ENCODE results near the gene PRKN.

The PRKN gene

GRCh38 chr6:162179196-162179951, 548.2 kb downstream of the PRKN start:
- Histone ChIP-seq H3K4me3 (ENCODE audit: low read length) (no peak overlapping the region), H3K9me2 (replicated peaks; ENCODE audit: insufficient read depth, low read length) (no peaks in the 10 kb centered on the region), H3F3A (ENCODE audit: insufficient read depth, low read length) (no peaks in the 10 kb centered on the region), H3K27me3 (replicated peaks; ENCODE audit: insufficient read depth, low read length) (no peaks in the 10 kb centered on the region), H4K20me1 (ENCODE audit: insufficient read depth, low read length) (no peaks in the 10 kb centered on the region), H3K27ac (ENCODE audit: low read length) (no peak overlapping the region), H3K9me3 (replicated peaks; ENCODE audit: insufficient read depth, low read length) (no peaks in the 10 kb centered on the region), H3K36me3 (replicated peaks; ENCODE audit: insufficient read depth, low read length) (no peaks in the 10 kb centered on the region), H3K4me1 (ENCODE audit: low read length) (0 out of 2 replicates have a peak, but pooled peaks cover 4% of the 10 kb centered on the region), H2AFZ (ENCODE audit: low read length) (no peak overlapping the region), H3K4me2 (ENCODE audit: low read depth, low read length) (no peak overlapping the region), H3K79me2 (ENCODE audit: low read length) (no peaks in the 10 kb centered on the region), H3K9ac (ENCODE audit: low read length) (no peak overlapping the region)
- no peak for DNase-seq
- TF ChIP-seq EZH2phosphoT487 (IDR thresholded peaks at IDR 0.05; ENCODE audit: low read length) (no peak), CTCF (IDR thresholded peaks at IDR 0.05; ENCODE audit: low read length) (no peak)

GRCh38 chr6:162178666-162179065, 548.9 kb downstream of the PRKN start:
- no peak overlapping the region for H3K4me2 ChIP-seq (ENCODE audit: low read depth, low read length)

GRCh38 chr6:162178266-162178665, 549.3 kb downstream of the PRKN start:
- 0 out of 2 replicates have a peak, but pooled peaks cover 4% of the 10 kb centered on the region for H3K4me1 ChIP-seq (ENCODE audit: low read length)
- no peak for DNase-seq

More at GRCh38 chr6:162178666-162179065, 548.9 kb downstream of the PRKN start:
- no peaks in the 10 kb centered on the region for H4K20me1 ChIP-seq (ENCODE audit: insufficient read depth, low read length)
- H2AFZ ChIP-seq (ENCODE audit: low read length): no peak overlapping the region
- no peak overlapping the region for H3K4me3 ChIP-seq (ENCODE audit: low read length)
- H3K4me1 ChIP-seq (ENCODE audit: low read length): 0 out of 2 replicates have a peak, but pooled peaks cover 4% of the 10 kb centered on the region
- no peak overlapping the region for H3K27ac ChIP-seq (ENCODE audit: low read length)
- DNase-seq: peak; percentile 9
- H3F3A ChIP-seq (ENCODE audit: insufficient read depth, low read length): no peaks in the 10 kb centered on the region
- H3K27me3 ChIP-seq (replicated peaks; ENCODE audit: insufficient read depth, low read length): no peaks in the 10 kb centered on the region
- H3K9me3 ChIP-seq (replicated peaks; ENCODE audit: insufficient read depth, low read length): no peaks in the 10 kb centered on the region
- H3K9me2 ChIP-seq (replicated peaks; ENCODE audit: insufficient read depth, low read length): no peaks in the 10 kb centered on the region
- no peaks in the 10 kb centered on the region for H3K36me3 ChIP-seq (replicated peaks; ENCODE audit: insufficient read depth, low read length)
- H3K9ac ChIP-seq (ENCODE audit: low read length): no peak overlapping the region
- TF ChIP-seq CTCF (IDR thresholded peaks at IDR 0.05; ENCODE audit: low read length): no peak
- TF ChIP-seq EZH2phosphoT487 (IDR thresholded peaks at IDR 0.05; ENCODE audit: low read length): no peak
- no peak for TF ChIP-seq EZH2 (optimal IDR thresholded peaks at IDR 0.05; ENCODE audit: low read depth, low read length)
- no peaks in the 10 kb centered on the region for H3K79me2 ChIP-seq (ENCODE audit: low read length)

More at GRCh38 chr6:162178266-162178665, 549.3 kb downstream of the PRKN start:
- no peak overlapping the region for H3K27ac ChIP-seq (ENCODE audit: low read length)
- H3K4me2 ChIP-seq (ENCODE audit: low read depth, low read length): no peak overlapping the region
- H3K9me2 ChIP-seq (replicated peaks; ENCODE audit: insufficient read depth, low read length): no peaks in the 10 kb centered on the region
- no peaks in the 10 kb centered on the region for H3K36me3 ChIP-seq (replicated peaks; ENCODE audit: insufficient read depth, low read length)
- no peaks in the 10 kb centered on the region for H4K20me1 ChIP-seq (ENCODE audit: insufficient read depth, low read length)
- H3F3A ChIP-seq (ENCODE audit: insufficient read depth, low read length): no peaks in the 10 kb centered on the region
- H3K27me3 ChIP-seq (replicated peaks; ENCODE audit: insufficient read depth, low read length): no peaks in the 10 kb centered on the region
- TF ChIP-seq EZH2 (optimal IDR thresholded peaks at IDR 0.05; ENCODE audit: low read depth, low read length): no peak
- no peak for TF ChIP-seq EZH2phosphoT487 (IDR thresholded peaks at IDR 0.05; ENCODE audit: low read length)
- TF ChIP-seq CTCF (IDR thresholded peaks at IDR 0.05; ENCODE audit: low read length): no peak
- H3K9ac ChIP-seq (ENCODE audit: low read length): no peak overlapping the region
- H3K79me2 ChIP-seq (ENCODE audit: low read length): no peaks in the 10 kb centered on the region
- no peak overlapping the region for H3K4me3 ChIP-seq (ENCODE audit: low read length)
- H2AFZ ChIP-seq (ENCODE audit: low read length): no peak overlapping the region
- no peaks in the 10 kb centered on the region for H3K9me3 ChIP-seq (replicated peaks; ENCODE audit: insufficient read depth, low read length)
